ENCODE results near the gene CC2D2A. TPM values are rescaled to one million over a fixed set of nuclear protein-coding genes. Genes with fewer than 3 reads are reported as not detected.

The CC2D2A gene
- total and polyA plus RNA-seq, 2 experiments from 2014 or later, result 13.9 to 15.8 TPM

- Histone ChIP-seq H3K27me3 (ENCODE audit: insufficient read depth) (no peaks in the 10 kb centered on the region), H3F3A (replicated peaks; ENCODE audit: low read depth) (no peaks in the 10 kb centered on the region), H3K4me3 (no peak overlapping the region), H2AFZ (no peak overlapping the region), H3K79me2 (replicated peaks; ENCODE audit: insufficient read depth) (no peaks in the 10 kb centered on the region), H3K4me2 (peak overlapping the region; percentile 41), H3K36me3 (ENCODE audit: insufficient read depth) (no peaks in the 10 kb centered on the region; the same call in 1 of the 2 replicates), H3K9me2 (ENCODE audit: insufficient read depth) (no peaks in the 10 kb centered on the region), H3K4me1 (ENCODE audit: insufficient read depth) (peaks cover 24% of the 10 kb centered on the region), H4K20me1 (replicated peaks; ENCODE audit: insufficient read depth) (no peaks in the 10 kb centered on the region), H3K27ac (ENCODE audit: low read depth) (no peak overlapping the region)
- ATAC-seq, result peak; percentile 19
- no peaks in the 10 kb centered on the region for H3K27me3 Mint-ChIP-seq (ENCODE audit: insufficient read depth, low read depth, poor library complexity)
- peaks cover 27% of the 10 kb centered on the region for H3K4me1 Mint-ChIP-seq
- DNase-seq (ENCODE audit: low spot score), result peak; percentile 4
- H3K9me3 Mint-ChIP-seq, result no peaks in the 10 kb centered on the region
- no peak overlapping the region for H3K4me3 Mint-ChIP-seq
- peaks cover 1% of the 10 kb centered on the region; the same call in 2 of the 3 replicates for H3K36me3 Mint-ChIP-seq (ENCODE audit: low read depth)
- no peak for TF ChIP-seq CREB1 (CRISPR knock-in tag; IDR thresholded peaks at IDR 0.05; ENCODE audit: low read depth)
- H3K27ac Mint-ChIP-seq, result no peak overlapping the region
Observed at GRCh38 chr4:15542760-15543159, 73.1 kb downstream of the CC2D2A start.

GRCh38 chr4:15543537-15544247 lies 74.0 kb downstream of the CC2D2A start:
- H3K27me3 ChIP-seq (ENCODE audit: insufficient read depth), result no peaks in the 10 kb centered on the region
- Mint-ChIP-seq H3K36me3 (ENCODE audit: low read depth) (no peaks in the 10 kb centered on the region; the same call in 2 of the 3 replicates), H3K27ac (peak overlapping the region; percentile 61), H3K9me3 (no peaks in the 10 kb centered on the region), H3K27me3 (ENCODE audit: insufficient read depth, low read depth, poor library complexity) (no peaks in the 10 kb centered on the region), H3K4me3 (peak overlapping the region; percentile 36), H3K4me1 (peaks cover 27% of the 10 kb centered on the region)
- no peaks in the 10 kb centered on the region; the same call in 1 of the 2 replicates for H3K36me3 ChIP-seq (ENCODE audit: insufficient read depth)
- peak; percentile 21 for DNase-seq (ENCODE audit: low spot score)
- H2AFZ ChIP-seq, result no peak overlapping the region
- TF ChIP-seq EZH2phosphoT487 (IDR thresholded peaks at IDR 0.05; ENCODE audit: unreplicated experiment) (no peak), NANOG (IDR thresholded peaks at IDR 0.05; ENCODE audit: borderline replicate concordance) (0 out of 2 replicates have a peak, but pooled peaks have one; percentile 33), ZNF462 (CRISPR knock-in tag; IDR thresholded peaks at IDR 0.05) (0 out of 2 replicates have a peak, but pooled peaks have one; percentile 7), EZH2 (IDR thresholded peaks at IDR 0.05; ENCODE audit: low read depth, unreplicated experiment) (no peak)
- no peaks in the 10 kb centered on the region for H3F3A ChIP-seq (replicated peaks; ENCODE audit: low read depth)
- H3K27ac ChIP-seq (ENCODE audit: low read depth), result peak overlapping the region; percentile 2
- peak; percentile 77 for ATAC-seq
- no peaks in the 10 kb centered on the region for H3K9me2 ChIP-seq (ENCODE audit: insufficient read depth)
- H4K20me1 ChIP-seq (replicated peaks; ENCODE audit: insufficient read depth), result no peaks in the 10 kb centered on the region
- no peak overlapping the region for H3K4me3 ChIP-seq
- H3K4me1 ChIP-seq (ENCODE audit: insufficient read depth), result peaks cover 24% of the 10 kb centered on the region
- peak overlapping the region; percentile 45 for H3K4me2 ChIP-seq
- no peaks in the 10 kb centered on the region for H3K79me2 ChIP-seq (replicated peaks; ENCODE audit: insufficient read depth)
